NB4 (cell line): ENCODE measurements around the gene CMSS1.

Experiments
- POLR2A ChIP-seq: IDR thresholded peaks from 2 replicates; pipeline ENCODE4 v1.6.1; 2011; ENCODE audit warnings: mild to moderate bottlenecking; ENCODE audit not compliant: insufficient read length; ENCODE audit errors: extremely low read depth
- TF ChIP-seq, protein P1 (sequence below): IDR thresholded peaks from one replicate; pipeline ENCODE4 v1.5.1; 2012; ENCODE audit warnings: low read depth, low read length
- TF ChIP-seq, protein P2 (sequence below): IDR thresholded peaks from 2 replicates; pipeline ENCODE4 v1.6.1; 2011; ENCODE audit warnings: low read depth, low read length

DNA sequence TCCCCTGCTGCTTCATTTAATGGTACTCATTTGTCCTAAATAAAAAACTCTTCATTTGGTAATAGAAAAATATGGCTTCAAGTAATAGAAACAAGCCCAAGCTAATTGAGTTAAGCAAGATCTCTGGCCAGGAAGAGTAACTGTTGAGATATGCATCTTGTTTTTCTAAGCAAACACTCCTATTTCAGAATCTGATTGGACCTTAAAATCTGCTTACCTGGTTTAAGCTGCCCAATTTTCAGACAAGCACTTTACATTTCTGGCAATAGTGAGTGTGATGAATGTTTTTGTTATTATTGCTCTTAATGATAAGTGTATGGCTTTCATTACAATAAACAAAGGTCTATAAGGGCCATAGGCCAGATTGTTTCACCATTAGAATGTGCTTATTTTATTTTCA is 86.2 kb downstream of the CMSS1 start:
- TF ChIP-seq, protein P1, sequence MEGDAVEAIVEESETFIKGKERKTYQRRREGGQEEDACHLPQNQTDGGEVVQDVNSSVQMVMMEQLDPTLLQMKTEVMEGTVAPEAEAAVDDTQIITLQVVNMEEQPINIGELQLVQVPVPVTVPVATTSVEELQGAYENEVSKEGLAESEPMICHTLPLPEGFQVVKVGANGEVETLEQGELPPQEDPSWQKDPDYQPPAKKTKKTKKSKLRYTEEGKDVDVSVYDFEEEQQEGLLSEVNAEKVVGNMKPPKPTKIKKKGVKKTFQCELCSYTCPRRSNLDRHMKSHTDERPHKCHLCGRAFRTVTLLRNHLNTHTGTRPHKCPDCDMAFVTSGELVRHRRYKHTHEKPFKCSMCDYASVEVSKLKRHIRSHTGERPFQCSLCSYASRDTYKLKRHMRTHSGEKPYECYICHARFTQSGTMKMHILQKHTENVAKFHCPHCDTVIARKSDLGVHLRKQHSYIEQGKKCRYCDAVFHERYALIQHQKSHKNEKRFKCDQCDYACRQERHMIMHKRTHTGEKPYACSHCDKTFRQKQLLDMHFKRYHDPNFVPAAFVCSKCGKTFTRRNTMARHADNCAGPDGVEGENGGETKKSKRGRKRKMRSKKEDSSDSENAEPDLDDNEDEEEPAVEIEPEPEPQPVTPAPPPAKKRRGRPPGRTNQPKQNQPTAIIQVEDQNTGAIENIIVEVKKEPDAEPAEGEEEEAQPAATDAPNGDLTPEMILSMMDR = no peak
- TF ChIP-seq POLR2A = no peak
- TF ChIP-seq, protein P2, sequence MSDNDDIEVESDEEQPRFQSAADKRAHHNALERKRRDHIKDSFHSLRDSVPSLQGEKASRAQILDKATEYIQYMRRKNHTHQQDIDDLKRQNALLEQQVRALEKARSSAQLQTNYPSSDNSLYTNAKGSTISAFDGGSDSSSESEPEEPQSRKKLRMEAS = no peak
